DMS153 (cell line): Measurements from ENCODE around the gene UNC5CL.

ENCODE experiments used
- DNase-seq: peaks from one replicate; lab custom pipeline; 2025; lab: John Stamatoyannopoulos, UW

The UNC5CL gene, protein sequence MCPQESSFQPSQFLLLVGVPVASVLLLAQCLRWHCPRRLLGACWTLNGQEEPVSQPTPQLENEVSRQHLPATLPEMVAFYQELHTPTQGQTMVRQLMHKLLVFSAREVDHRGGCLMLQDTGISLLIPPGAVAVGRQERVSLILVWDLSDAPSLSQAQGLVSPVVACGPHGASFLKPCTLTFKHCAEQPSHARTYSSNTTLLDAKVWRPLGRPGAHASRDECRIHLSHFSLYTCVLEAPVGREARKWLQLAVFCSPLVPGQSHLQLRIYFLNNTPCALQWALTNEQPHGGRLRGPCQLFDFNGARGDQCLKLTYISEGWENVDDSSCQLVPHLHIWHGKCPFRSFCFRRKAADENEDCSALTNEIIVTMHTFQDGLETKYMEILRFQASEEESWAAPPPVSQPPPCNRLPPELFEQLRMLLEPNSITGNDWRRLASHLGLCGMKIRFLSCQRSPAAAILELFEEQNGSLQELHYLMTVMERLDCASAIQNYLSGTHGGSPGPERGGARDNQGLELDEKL

DNA sequence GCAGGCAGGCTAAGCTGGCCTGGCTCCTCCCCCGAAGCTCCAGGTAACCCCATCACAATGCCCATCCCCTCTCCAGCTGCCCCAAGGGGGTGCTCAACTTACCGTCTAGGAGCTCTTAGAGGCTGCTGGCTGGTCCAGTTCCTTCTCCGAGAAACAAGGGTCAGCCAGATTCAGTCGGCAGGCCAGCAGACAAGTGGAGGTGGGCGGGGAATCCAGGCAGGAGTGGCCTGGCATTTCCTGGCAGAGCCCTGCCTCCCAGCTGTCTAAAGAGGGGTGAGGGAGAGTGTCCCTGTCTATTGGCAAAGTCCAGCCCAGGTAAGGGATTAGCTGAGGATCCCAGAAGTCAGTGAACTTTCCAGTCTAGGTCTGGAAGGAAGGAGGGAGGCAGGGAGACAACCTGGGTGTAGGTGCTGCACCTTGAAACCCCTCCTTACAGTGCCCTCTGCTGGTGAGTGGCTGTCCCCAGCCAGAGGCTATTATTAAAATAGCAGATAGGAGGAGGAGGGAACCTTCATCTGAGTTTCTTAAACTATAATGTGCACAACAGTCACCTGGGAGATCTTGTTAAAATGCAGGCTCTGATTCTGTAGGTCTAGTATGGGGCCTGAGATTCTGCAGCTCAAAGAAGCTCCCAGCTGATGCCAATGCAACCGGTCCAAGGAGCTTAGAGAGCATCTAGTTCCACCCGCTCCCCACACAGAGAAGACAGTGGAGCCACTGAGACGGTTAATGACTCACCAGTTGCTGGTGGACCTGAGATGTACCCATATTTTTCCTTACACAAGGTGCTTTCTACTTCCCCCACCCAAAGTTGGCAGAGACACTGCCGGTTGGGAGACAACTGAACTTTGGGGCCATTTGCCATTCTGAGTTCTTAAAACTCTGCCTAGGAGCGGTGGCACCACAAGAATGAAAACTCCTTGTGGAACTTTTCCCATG, at the start of gene UNC5CL:
UNC5CL (minus strand) TSS at position 162 of the 939 bp plus-strand sequence. CDS start 4,147 bp downstream, outside the sequence.
- peak; percentile 52 for DNase-seq

DNA sequence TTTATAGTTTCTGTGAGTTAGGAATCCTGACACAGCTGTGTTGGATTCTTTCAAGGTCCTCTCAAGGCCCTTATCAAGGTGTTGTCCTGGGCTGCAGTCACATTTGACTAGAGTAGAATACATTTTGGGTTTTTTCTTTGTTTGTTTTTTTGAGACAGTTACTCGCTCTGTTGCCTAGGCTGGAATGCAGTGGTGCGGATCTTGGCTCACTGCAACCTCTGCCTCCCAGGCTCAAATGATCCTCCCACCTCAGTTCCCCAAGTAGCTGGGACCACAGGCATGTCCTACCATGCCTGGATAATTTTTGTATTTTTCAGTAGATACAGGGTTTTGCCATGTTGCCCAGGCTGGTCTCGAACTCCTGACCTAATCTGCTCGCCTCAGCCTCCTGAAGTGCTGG, 49.4 kb upstream of the UNC5CL start:
- DNase-seq, result no peak

DNA sequence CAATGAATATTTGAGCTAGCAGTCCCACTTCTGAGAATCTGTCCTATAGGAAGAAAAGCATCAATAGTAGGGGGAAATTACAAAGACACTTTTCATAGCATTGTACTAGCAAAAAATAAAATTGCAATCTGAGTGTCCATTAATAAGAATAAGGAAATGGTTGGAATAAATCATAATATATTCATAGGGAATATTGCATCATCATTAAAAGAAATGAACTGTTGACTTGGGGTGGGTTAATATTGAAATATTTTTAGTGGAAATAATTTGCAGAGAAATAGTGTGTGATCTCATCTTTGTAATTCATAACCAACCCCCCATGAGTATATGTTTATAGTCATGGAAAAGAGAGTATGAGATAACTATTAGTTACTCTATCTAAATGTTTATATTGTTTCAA, 46.2 kb upstream of the UNC5CL start:
- DNase-seq, result no peak

DNA sequence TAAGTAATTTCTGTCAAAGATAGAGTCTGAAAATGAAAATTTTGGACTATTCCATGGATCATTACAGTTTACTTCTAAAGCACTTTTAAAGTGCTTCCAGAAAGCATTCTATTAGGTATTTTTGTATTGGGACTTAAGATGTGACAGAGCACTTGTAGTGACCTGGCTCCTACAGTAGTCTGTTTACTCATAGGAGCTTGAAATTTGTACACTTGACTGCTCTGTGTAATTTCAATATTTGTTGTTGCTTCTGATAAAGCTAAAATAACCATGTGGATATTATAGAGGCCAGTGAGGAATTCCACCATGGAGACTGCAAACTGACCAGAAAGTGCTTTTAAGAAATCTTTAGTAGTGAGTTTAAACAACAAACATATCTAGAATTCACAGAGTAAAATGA, 44.1 kb upstream of the UNC5CL start:
- no peak for DNase-seq

DNA sequence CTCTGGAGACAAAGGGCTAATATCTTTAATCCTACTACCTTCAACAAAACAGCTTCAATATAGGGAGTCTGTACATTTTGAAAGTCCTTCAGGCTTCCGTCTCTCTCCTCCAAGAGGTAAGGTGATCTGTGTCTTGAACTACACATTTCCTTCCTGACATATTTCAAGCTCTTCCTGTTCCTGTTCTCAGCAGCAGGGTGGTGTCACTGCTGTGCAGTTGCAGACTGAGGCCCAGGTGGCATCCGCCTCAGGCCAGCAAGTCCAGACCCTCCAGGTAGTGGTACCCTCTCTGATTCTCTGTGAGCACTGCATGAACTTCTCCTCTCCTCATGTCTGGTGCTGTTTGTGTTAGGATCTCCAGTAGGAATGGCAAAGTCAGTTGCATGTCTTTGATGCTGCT, 41.6 kb upstream of the UNC5CL start:
- no peak for DNase-seq

DNA sequence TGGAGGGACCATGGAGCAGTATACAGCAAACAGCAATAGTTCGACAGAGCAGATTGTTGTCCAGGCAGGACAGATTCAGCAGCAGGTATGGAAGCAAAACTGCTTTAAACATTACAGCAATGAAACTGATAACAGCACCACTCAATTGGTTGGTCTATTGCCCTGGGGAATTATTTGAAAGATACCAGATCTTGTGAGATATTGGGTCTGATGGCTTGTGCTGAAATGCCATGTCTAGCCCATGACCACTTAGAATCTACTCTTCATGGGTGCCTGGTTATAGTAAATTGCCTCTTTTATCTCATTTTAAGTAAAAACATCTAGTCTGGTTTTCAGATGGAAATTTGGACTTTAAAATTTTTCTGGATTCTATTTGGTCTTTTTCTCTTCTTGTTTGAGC, 40.1 kb upstream of the UNC5CL start:
- no peak for DNase-seq

DNA sequence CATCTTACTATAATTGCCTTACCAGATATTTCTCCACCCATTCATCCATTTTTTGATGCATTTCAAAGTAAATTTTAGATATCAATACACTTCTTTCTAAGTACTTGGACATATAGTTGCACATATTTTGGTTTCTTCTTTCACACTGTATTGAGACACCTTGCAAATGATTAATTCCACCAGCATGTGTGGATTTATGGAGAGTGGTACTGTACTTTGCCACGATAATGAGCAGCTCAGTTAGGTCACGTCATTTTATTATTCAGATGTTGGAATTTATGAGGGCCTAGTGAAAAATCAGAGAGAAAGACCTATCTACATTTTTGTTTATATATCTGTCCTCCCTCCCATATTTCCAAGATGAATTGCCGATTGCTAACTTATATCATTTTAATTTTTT, 39.1 kb upstream of the UNC5CL start:
- DNase-seq, result no peak

DNA sequence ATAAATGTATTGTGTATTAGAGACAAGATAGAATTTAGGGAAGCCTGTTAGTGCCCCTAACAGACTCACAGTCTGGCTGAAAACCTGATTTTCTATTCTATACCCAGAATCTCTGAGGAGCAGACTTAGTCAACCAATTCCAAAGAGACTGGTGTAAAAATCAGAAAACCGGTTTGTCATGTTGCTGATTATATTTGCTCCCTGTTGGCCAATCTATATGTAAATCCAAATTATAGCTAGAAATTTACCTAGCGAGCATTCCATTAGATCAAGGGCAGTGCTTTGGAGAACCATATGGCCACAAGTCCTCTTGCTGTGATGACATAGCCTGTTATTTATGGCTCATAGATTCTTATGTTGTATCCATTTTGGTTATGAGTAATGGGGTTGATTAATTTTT, 38.5 kb upstream of the UNC5CL start:
- no peak for DNase-seq

DNA sequence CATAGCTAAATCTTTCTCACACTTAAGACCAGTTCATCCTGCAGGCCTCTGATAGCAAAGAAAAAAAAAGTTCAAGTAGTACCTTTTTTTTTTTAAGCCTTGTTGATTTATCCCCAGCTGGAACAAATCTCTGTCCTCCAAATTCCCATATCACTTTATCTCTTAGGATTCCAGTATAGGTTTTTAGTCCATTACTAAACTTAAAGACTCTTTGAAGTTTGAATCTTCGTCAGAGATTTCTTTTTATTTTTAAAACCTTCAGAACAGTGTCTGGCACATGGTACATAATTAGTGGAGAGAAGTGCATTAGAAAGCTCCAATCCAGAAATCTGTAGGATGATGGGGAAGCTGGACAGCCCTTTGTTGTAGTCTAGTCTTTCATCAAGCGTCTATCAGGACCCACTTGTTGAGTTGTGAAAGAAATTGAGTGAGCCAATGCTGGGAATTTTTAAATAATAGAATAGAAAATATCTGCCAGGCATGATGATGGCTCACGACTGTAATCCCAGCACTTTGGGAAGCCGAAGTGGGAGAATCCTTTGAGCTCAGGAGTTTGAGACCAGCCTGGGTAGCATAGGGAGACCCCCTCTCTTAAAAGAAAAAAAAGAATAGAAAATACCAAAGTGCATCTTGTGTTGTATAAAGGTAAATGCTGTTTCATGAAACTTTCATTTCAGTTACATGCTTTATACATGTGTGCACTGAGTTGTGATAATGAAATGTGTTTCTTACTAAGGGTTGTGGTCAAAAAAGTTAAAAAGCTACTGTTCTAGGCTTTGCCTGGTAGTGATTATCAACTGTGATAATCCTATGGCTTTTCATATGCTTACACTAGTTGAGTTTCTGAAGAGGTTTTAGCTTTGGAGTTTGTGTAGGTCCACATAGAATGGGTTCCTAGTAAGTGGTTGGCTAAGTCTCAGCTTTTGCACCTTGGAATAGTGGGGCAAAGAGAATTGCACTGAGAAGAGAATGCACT, 36.9 kb upstream of the UNC5CL start:
- no peak for DNase-seq

DNA sequence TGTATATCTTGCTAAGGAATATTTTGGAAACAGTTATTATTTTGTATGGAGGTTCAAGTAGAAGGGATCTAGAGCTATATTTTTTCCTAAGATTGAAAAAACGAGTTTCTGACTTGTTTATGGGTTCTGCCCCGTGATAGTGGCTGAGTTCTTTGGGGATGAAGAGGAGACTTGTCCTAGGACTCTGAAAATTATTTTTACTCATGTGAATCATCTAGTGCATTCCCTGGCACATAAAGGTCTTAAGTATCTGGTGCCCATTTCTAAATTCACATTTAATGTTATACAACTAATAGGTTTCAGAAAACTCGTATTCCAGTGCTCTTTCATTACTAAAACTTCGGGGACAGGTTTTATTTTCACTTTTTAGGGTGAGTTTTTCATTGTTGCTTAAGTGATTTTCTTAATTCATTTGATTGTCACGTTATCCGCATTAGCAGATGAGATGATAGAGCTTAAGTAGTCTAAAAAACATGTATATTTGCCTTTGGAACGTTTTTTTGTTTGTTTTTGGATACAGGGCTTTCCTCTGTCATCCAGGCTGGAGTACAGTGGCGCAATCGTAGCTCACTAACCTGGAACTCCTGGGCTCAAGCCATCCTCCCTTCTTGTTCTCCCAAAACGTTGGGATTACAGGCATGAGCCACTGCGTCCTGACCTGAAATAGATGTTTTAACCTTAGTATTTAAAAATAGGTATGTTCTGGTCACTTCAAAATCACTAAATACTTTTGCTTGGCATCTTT, 35.8 kb upstream of the UNC5CL start:
- no peak for DNase-seq

DNA sequence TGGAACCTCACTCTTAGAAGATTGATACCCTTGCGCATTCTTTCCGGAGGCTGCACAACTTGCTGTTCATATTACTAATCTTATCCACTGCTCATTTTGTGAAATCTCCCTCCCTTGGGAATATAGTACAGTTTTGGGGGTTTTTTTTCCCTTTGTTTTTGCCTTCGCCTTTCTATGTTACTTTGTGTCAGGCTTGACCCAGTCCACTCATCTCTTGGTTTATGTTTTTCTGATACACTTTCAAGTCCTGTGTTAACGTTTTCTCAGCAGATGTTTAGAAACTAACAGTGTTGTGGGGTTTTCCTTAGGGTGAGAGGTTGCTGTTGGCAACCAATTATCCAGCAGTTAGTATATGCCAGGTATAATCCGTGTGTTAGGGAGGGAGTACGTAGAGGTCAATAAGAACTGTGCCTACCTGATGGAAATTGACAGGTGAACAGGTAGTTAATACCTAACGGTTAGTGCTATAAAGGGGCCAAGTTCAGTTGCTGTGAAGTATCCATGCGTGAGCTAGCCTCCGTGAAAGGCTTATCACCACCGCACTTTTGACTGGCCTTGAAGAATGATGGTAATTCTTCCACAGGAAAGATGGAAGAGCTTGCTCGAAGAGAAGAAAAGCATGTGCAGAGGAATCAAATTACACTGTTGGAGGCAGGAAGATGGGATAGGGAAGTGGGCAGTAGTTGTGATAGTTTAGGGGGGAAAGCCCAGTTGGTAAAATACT, 35.1 kb upstream of the UNC5CL start:
- no peak for DNase-seq

DNA sequence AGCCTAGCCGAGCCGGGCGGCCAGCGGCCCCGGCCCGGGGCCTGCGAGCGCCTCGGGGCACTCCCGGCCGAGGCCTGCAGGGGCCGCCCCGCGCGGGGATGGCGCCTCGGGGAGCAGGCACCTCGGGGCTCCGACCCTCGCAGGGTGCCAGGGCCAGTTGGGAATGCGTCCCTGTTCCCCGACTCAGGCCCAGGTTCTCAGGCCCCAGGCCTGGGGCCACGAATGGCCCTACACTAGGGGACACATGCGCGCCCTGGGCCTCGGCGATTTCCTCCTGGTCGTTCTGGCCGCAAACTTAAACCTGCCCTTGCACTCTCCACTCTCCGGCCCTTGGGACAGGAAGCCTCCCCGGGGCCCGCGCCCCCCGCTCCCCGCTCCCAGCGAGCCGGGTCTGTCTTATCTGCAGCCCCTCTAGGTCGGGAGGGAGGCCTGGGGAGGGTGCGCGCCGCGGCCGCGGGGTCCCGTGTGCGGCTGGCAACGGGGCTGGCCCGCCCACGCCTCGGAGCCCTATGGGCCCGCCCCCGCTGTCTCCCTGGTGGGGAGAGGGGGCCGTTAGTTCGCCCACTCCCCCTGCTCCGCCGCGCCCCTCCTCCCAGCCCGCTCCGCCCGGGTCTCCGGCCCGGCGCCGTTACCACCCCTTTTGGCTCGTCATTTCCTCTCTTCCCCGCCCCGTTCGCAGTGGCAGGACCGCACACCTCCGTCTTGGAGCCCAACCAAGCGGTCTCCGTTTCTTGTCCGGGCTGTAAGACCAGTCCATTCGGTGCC, 34.4 kb upstream of the UNC5CL start:
- DNase-seq, result peak; percentile 50

DNA sequence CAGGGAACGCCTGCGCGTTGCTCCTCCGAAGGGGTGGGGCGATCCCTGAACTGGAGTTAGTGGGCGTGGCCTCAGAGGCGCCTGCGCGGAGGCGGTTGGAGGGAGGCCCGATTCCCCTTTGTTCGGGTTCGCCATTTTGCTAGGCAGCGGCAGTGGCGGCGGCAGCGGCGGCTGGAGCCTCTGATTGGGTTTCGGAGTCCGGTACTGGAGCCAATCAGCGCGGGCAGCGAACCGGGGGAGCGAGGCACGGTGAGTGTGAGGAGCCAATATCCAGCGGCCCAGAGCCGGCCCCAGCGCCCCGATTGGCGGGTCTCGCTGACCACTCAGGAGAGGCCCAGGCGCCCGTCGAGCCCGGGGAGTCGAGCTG, 33.8 kb upstream of the UNC5CL start, which contains the start of gene NFYA:
NFYA (plus strand) TSS at position 139 of the 367 bp plus-strand sequence. CDS start 6,116 bp downstream, outside the sequence.
- DNase-seq, result peak; percentile 100

DNA sequence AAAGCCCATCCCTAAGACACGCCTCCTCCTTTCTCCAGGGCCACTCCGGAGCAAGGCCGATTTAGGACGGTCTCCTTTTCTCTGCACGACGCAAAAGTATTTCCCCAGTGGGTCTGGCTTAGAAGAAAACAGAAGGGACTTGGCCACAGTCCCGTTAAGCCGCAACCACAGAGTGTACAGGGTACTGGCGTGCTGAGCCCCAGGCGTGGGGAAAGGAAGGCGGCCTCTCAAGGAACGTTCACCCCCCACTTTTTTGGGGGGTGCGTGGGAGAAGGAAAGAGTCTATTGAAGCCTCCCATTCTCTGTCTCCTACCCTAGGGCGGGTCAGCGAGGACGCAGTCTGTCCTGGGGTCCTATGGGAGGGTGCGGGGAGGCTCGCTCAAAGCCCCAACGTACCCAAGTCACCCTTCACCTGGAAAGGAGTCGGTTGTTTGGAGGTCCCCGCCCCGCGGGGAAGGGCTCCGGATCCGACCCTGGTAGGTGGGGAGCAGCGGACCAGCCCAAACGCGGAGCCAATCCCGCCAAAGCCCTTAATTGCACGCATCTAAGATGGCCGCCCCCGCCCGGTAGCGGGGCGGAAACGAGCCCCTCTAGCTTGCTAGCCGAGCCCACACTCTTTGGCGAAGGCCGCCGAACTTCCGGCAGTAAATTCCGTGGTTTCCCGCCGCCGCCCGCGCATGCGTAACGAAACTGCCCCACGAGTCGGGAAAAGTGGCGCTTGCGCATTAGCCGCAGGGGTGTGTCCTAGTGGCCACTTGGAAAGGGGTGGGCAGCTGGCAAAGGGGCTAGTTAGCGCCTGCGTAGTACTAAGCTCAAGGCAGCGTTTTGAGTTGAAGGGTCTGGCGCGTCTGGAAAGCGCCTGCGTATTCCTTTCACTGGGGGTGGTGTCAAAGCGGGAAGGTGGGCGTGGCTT, 33.2 kb upstream of the UNC5CL start, which contains the start of gene OARD1:
OARD1 (minus strand) TSS at position 434 of the 913 bp plus-strand sequence. CDS start 722 bp downstream, outside the sequence.
- DNase-seq, result peak; percentile 100

DNA sequence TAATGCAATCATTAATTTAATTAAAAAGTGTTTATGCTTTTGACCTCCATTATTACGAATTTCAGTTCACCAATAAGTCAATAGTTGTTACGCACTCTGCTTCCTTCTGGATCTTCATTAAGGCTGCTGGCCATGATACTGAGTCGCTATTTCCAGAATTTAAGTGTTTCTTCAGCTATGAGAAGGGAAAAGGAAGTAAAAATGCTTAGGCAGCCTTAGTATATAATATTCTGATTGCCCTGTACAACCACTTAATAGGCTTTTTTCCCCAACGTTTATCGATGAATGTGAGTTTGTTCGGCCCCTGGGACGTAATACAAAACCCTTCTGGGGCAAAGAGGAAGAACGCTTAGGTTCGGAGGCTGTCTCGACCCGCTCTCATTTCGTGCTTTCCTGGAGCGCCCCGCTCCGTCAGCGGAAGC, 32.5 kb upstream of the UNC5CL start:
- DNase-seq, result peak; percentile 69

DNA sequence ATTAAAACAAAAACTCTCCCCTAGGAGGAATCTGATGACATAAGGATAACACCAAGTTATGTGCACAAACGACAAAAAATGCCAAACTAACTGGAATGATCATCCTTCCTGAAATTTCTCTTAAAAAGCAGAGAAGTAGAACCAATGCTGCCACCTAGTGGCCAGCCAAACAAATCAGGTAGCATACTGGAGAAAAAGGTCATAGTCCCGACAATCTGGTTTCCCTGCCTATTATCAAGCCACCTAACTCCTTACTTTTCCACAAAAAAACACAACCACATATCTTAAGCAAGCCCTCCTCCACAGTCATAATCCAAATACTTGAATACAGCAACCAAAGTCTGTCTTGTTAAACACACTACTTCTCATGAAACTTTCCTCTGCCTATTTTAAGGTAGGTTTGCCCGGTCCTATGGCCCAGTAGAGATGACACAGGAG, 27.9 kb upstream of the UNC5CL start:
- peak; percentile 53 for DNase-seq

DNA sequence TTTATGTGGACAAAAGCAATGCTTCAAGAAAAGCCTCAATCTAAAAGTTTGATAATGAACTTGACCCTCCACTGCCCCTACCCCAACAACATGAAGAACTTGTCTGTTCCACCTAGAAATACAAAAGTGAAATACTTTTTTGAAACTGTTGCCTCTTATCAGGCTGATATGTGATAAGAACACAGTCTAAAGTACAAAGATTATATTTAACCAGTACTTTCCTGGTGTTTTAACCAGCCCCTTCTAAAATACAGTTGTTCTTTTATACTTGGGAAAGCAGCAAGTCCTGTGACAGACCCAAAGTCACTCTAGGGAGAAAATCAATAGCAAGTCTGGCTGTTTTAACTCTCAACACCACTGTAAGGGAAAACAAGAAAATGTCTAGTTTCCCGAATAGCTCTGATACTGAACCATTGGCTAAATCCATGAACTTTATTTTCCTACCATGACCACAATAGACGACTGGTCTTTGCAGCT, 26.6 kb upstream of the UNC5CL start:
- DNase-seq, result no peak

DNA sequence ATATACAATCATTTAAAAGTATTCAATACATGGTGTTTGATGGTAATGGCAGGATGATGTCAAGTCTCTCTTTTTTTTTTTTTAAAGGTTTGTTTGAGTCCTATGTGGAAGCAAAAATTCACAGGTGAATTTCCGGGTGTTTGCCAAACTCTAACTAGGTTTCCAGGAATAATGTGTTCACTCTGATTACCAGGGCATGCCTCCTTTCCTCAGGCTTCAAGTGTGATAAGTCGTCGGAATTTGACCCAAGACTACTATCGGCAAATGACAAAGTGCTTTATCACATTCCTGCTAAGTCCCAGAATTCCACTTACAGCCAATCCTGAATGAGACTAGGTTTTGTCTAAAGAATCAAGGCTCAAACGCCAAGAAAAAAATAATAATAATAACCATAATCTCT, 25.8 kb upstream of the UNC5CL start:
- no peak for DNase-seq
